Stimulated activated CD4-positive, alpha-beta T cell treated with anti-CD3 and anti-CD28 coated beads, Interleukin-12 subunit alpha, Interleukin-12 subunit beta, amount 100 ng/mL, for 24 hours (primary cell): ENCODE results near the gene PTAR1.

Experiments used
- DNase-seq, 2 experiments: peaks; one replicate each; pipeline ENCODE4 v3.0.0-alpha.2; 2020; ENCODE audit warnings: low read depth in 2 of 2

PTAR1 gene

GRCh38 chr9:69750085-69750484 lies 9.7 kb downstream of the PTAR1 start:
- no peak for DNase-seq

GRCh38 chr9:69748304-69748703 lies 11.5 kb downstream of the PTAR1 start:
- no peak for DNase-seq

- no peak for DNase-seq
Measured at GRCh38 chr9:69746859-69747560, 12.8 kb downstream of the PTAR1 start.

- no peak for DNase-seq
Measured at GRCh38 chr9:69745716-69746437, 13.9 kb downstream of the PTAR1 start.

- no peak for DNase-seq
Measured at GRCh38 chr9:69744688-69745380, 15.0 kb downstream of the PTAR1 start.

GRCh38 chr9:69743930-69744329 lies 15.9 kb downstream of the PTAR1 start:
- DNase-seq: no peak

GRCh38 chr9:69740872-69741505 lies 18.8 kb downstream of the PTAR1 start:
- DNase-seq: no peak

GRCh38 chr9:69731348-69731747 lies 28.5 kb downstream of the PTAR1 start:
- DNase-seq: no peak

- DNase-seq: no peak
Measured at GRCh38 chr9:69719983-69720382, 39.8 kb downstream of the PTAR1 start.

GRCh38 chr9:69719367-69719766 lies 40.4 kb downstream of the PTAR1 start:
- DNase-seq: no peak

- no peak for DNase-seq
Measured at GRCh38 chr9:69718218-69718617, 41.6 kb downstream of the PTAR1 start.

GRCh38 chr9:69715825-69716224 lies 44.0 kb downstream of the PTAR1 start:
- no peak for DNase-seq

- no peak for DNase-seq
Measured at GRCh38 chr9:69715096-69715495, 44.7 kb downstream of the PTAR1 start.

GRCh38 chr9:69697475-69697874 lies 62.3 kb downstream of the PTAR1 start:
- no peak for DNase-seq

- DNase-seq: no peak
Measured at GRCh38 chr9:69696802-69697201, 63.0 kb downstream of the PTAR1 start.

GRCh38 chr9:69689991-69690538 lies 69.7 kb downstream of the PTAR1 start:
- DNase-seq: no peak

GRCh38 chr9:69683927-69684326 lies 75.9 kb downstream of the PTAR1 start:
- no peak for DNase-seq

GRCh38 chr9:69678843-69679538 lies 80.8 kb downstream of the PTAR1 start:
- no peak for DNase-seq

- no peak for DNase-seq
Measured at GRCh38 chr9:69677931-69678330, 81.9 kb downstream of the PTAR1 start.

- no peak for DNase-seq
Measured at GRCh38 chr9:69675563-69675962, 84.2 kb downstream of the PTAR1 start.

- no peak for DNase-seq
Measured at GRCh38 chr9:69674716-69675438, 84.9 kb downstream of the PTAR1 start.
